Stimulated activated CD4-positive, alpha-beta T cell treated with anti-CD3 and anti-CD28 coated beads, Interleukin-12 subunit alpha, Interleukin-12 subunit beta, amount 100 ng/mL, for 4 hours (primary cell): ENCODE results near the gene MLLT1.

Experiments
- DNase-seq: peaks from one replicate; pipeline ENCODE4 v3.0.0-alpha.2; 2020

Gene MLLT1

GRCh38 chr19:6233827-6234511 is 45.8 kb downstream of the MLLT1 start:
- no peak for DNase-seq

- no peak for DNase-seq
These were observed 46.5 kb downstream of the MLLT1 start for GRCh38 chr19:6233056-6233826.

- DNase-seq, result no peak
These were observed 47.1 kb downstream of the MLLT1 start for GRCh38 chr19:6232601-6233055.

- DNase-seq, result no peak
These were observed 48.8 kb downstream of the MLLT1 start for GRCh38 chr19:6230991-6231448.

GRCh38 chr19:6229951-6230712 is 49.6 kb downstream of the MLLT1 start:
- DNase-seq, result no peak

GRCh38 chr19:6229216-6229913 is 50.4 kb downstream of the MLLT1 start:
- no peak for DNase-seq

DNA sequence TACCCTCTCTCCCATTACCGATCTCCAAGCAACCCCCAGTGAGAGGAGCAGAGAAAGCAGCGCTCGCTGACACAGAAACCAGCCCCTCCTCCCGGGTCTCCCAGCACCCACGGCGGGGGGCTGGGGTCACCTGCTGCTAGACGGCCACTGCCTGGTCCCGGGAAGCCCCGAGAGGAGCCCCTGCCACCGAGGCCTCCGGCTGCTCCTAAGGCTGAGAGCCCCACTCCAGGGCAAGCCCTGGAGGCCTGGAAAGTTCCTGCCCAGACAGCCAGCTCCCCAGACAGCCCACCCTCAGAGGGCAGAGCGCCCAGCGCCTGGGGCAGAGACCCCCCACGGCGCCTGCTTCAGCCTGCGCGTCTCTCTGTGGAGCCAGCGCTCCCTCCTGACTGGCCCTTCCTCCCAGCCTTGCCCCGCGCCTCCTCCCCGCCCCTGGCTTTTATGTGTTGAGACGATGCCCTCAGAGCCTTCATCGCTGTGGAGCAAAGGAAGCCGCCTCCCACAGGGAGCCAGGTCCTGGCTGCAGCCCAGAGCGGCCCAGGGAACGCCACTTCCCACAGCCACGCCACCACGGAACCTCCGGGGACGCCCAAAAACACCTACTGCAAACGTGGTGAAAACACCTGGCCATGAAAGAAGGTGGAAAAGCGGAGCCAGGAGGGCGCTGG is 51.1 kb downstream of the MLLT1 start:
- no peak for DNase-seq

DNA sequence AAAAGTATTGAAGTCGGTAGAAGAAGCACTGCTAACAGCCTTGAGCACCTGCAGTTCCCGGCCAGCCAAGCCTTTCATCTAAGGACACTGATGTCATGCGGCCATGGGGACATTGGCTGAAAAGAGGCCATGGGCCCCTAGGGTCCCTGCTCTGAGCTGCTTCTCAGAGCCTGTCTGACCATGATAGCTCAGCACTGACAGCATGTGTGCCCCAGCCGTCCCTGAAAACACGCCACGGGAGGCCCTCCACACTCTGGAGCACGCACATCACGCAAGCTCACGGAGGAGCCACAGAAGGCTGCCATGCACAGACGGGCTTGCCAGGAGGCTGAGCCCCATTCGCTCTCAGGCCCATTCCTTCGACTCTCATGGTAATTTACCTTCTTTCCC is 51.8 kb downstream of the MLLT1 start:
- DNase-seq, result no peak

GRCh38 chr19:6227156-6227935 is 52.4 kb downstream of the MLLT1 start:
- DNase-seq, result no peak

GRCh38 chr19:6226444-6227155 is 53.2 kb downstream of the MLLT1 start:
- DNase-seq, result no peak

DNA sequence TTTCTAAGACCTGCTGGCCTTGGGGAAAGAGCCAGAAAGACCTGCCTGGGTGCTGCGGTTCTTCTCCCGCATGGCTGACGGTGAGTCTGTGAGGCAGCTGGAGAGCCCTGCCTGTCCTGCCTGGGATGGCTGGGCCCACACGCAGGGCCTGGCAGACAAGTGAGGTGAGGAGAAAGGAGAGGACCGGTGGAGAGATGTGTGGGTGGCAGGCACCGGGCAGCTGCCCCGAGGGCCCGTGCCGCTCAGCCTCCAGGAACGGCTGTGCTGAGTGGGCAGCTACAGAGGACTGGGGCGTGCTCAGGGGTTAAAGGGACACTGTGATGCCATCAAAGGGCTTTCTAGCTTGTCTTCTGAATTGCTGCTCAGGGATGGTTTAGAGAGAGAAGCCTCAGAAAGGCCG is 53.8 kb downstream of the MLLT1 start:
- DNase-seq, result no peak

DNA sequence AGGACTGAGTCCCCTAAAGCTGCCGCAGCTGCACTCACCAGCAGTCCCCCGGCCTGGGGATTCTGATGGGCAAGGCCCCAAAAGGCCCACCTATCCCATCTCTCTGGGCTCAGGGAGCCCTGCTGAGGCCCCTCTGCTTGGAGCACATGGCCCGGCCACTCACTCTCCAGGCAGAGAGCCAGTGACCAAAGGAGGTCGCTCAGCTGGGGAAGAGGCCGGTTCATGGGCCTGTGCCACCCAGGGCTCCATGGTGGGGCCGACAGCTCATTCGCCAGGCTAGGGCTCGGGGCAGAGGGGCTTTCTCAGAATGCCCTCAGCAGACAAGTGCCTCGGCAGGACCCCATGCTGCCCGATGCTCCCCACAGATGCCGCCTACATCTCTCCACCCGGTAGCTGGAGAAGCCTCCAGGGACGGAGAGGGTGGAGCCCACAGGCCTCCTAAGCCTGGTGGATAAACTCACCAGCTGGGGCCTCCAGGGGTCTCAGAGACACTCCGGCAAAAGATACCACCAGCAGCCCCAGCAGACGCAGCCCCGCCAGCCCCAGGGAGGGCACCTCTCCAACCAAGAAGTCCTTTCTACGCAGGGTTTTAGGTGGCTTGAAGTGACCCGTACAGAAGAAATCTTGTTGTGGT is 54.4 kb downstream of the MLLT1 start:
- no peak for DNase-seq

DNA sequence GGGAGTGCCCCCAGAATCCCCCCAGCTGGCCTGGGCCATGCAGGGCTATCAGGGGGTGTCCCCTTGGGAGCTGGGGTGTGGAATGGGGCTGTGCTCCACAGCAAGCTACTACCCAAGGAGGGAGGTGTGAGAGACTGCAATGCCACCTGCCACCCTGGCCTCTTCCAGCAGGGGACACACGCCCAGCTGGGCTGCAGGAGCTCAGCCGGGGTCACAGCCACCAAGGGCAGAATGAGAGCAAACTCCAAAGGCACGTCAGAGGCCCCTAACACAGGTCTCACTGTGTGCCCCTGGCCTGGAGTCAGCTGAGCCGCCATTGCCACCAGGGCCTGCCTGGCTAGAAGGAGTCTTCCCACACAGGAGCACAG is 55.5 kb downstream of the MLLT1 start:
- no peak for DNase-seq

GRCh38 chr19:6223461-6224307 is 56.1 kb downstream of the MLLT1 start:
- DNase-seq, result no peak

GRCh38 chr19:6222884-6223283 is 56.9 kb downstream of the MLLT1 start:
- no peak for DNase-seq

DNA sequence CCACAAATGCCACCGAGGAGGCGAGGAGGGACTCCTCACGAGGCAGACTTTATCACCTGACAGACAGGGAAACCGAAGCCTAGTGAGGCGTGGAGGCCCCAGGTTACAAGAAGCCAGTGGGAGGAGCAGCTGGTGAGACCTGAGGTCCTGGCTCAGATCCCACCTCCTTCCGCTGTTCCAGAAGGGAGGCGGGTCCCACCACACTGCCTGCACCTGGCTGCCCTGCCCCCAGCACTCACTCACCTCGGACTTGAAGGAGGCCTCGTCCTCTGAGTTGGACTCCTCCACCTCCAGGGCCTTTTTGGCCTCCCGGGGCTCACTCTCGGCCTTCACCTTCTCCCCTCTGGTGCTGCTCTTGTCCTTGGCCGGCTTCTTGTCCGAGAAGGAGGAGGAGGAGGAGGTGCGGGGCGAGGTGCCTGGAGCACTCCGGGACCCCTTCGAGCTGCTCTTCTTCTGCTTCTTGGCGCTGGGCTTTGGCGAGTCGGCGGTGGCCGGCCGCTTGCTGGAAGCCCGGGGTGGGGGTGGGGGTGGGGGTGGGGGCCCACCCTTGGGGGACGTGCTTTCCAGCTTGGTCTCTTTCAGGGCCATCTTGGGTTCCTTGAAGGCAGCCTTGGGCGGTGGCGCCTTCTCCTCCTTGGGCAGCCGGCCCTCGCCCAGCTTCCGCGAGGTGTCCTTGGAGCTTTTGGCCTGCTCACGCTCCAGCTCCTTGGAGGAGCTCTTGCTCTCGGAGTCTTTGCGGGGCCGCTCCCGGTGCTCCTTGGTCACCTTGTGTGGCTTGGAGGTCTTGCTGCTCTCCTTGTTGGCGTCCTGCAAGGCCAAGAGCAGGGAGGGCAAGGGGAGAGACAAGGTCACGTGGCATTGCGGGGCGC is 57.7 kb downstream of the MLLT1 start:
- DNase-seq, result no peak

GRCh38 chr19:6221220-6221877 is 58.4 kb downstream of the MLLT1 start:
- no peak for DNase-seq
